SK-N-SH treated with all-trans-retinoic acid at 6 μM for 48 hours (cell line): ENCODE measurements around the gene ARHGEF4.

Experiments
- ARNTL ChIP-seq: fragments of 450-650 bp; formaldehyde crosslinking; IDR thresholded peaks from 2 replicates; pipeline ENCODE4 v1.5.0; 2020; ENCODE audit warnings: low read depth, mild to moderate bottlenecking, moderate library complexity, borderline replicate concordance
- CSDC2 ChIP-seq: fragments of 250-450 bp; sonication (Bioruptor Pico); IDR thresholded peaks from 2 replicates; pipeline ENCODE4 v1.5.0; 2020; ENCODE audit warnings: mild to moderate bottlenecking, moderate library complexity

- TF ChIP-seq CSDC2 (CRISPR knock-in tag): no peak
- no peak for TF ChIP-seq ARNTL (CRISPR knock-in tag)
These were observed 248.9 kb downstream of the ARHGEF4 start for GRCh38 chr2:131085646-131086045.
